Fibroblast of mammary gland (primary cell): ENCODE measurements around the gene CTIF.

Experiments used
- DNase-seq: peaks from one replicate; pipeline ENCODE4 v3.0.0-alpha.2; 2010; ENCODE audit warnings: low read depth
- H3K4me3 ChIP-seq: 2 replicates; pipeline ENCODE4 v1.5.1; 2011; ENCODE audit warnings: low read depth, mild to moderate bottlenecking, low read length, moderate library complexity; ENCODE audit not compliant: control insufficient read depth
- CTCF ChIP-seq: conservative IDR thresholded peaks from 2 replicates; pipeline ENCODE4 v1.5.1; 2011; ENCODE audit warnings: low read depth, low read length, inconsistent platforms; ENCODE audit not compliant: control insufficient read depth, insufficient read depth

CTIF gene

GRCh38 chr18:48676346-48676745 is 137.5 kb downstream of the CTIF start:
- no peak overlapping the region for H3K4me3 ChIP-seq
- DNase-seq = peak; percentile 36
- TF ChIP-seq CTCF = no peak

GRCh38 chr18:48676756-48677368 is 138.0 kb downstream of the CTIF start:
- TF ChIP-seq CTCF = peak; percentile 69
- H3K4me3 ChIP-seq = no peak overlapping the region
- DNase-seq = peak; percentile 51

- no peak overlapping the region for H3K4me3 ChIP-seq
- DNase-seq = no peak
- TF ChIP-seq CTCF = no peak
Measured at GRCh38 chr18:48678237-48679115, 139.6 kb downstream of the CTIF start.

GRCh38 chr18:48679236-48679635 is 140.4 kb downstream of the CTIF start:
- DNase-seq = peak; percentile 31
- no peak overlapping the region for H3K4me3 ChIP-seq
- TF ChIP-seq CTCF = no peak

GRCh38 chr18:48680339-48681250 is 141.8 kb downstream of the CTIF start:
- no peak overlapping the region for H3K4me3 ChIP-seq
- DNase-seq = no peak

GRCh38 chr18:48682768-48683167 is 143.9 kb downstream of the CTIF start:
- H3K4me3 ChIP-seq = no peak overlapping the region
- DNase-seq = no peak
- TF ChIP-seq CTCF = no peak

More at GRCh38 chr18:48680339-48681250, 141.8 kb downstream of the CTIF start:
- TF ChIP-seq CTCF = no peak
